Colonic mucosa (tissue), 4 donors: ENCODE measurements around the gene ABL2. TPM values are rescaled to one million over a fixed set of nuclear protein-coding genes. Genes with fewer than 3 reads are reported as not detected.

Experiments used
- DNase-seq: peaks from one replicate; pipeline ENCODE4 v3.0.0-alpha.2; 2020
- H3K27ac ChIP-seq: fragments of 200-600 bp; one replicate; pipeline ENCODE4 v1.8.0; 2021
- H3K27me3 ChIP-seq: fragments of 200-600 bp; one replicate; pipeline ENCODE4 v1.8.0; 2021
- H3K36me3 ChIP-seq: fragments of 200-600 bp; one replicate; pipeline ENCODE4 v1.8.0; 2021
- H3K4me1 ChIP-seq: fragments of 200-600 bp; one replicate; pipeline ENCODE4 v1.8.0; 2021; ENCODE audit warnings: mild to moderate bottlenecking
- H3K4me3 ChIP-seq: fragments of 200-600 bp; one replicate; pipeline ENCODE4 v1.8.0; 2021
- H3K9ac ChIP-seq, 2 donors: one replicate each; pipeline ENCODE4 v1.7.0; 2013; ENCODE audit warnings: control low read depth in 2 of 2, low read depth in 2 of 2, low read length in 2 of 2
- H3K9me3 ChIP-seq: fragments of 200-600 bp; one replicate; pipeline ENCODE4 v1.8.0; 2021
- intact Hi-C: fragments of 100-400 bp; cut with DNase I; formaldehyde crosslinking; loops from one replicate; pipeline ENCODE4 v1.14.1; 2022
- total RNA-seq, 2 donors: library from RNA; stranded (reverse); fragmentation: NEBNext Ultra II Directional in 1 of 2; extraction: Animal tissue kit (Norgen Biotek cat#: 25700) in 1 of 2; gene quantifications; one replicate each; pipeline ENCODE4 v1.2.1, GENCODE V29; 2021
- TF ChIP-seq, protein P1 (sequence below): fragments of 200-600 bp; IDR thresholded peaks from one replicate; pipeline ENCODE4 v1.8.0; 2022; ENCODE audit warnings: antibody characterized with exemption, mild to moderate bottlenecking
- donor health status: healthy.
- donor health status: DM: no; HTN: no; CAD: no.
- donor health status: DM: no; HTN: no; CAD: no.

ABL2 gene
- total RNA-seq, 2 donors from 2014 or later, result 9.1 to 12.8 TPM

DNA sequence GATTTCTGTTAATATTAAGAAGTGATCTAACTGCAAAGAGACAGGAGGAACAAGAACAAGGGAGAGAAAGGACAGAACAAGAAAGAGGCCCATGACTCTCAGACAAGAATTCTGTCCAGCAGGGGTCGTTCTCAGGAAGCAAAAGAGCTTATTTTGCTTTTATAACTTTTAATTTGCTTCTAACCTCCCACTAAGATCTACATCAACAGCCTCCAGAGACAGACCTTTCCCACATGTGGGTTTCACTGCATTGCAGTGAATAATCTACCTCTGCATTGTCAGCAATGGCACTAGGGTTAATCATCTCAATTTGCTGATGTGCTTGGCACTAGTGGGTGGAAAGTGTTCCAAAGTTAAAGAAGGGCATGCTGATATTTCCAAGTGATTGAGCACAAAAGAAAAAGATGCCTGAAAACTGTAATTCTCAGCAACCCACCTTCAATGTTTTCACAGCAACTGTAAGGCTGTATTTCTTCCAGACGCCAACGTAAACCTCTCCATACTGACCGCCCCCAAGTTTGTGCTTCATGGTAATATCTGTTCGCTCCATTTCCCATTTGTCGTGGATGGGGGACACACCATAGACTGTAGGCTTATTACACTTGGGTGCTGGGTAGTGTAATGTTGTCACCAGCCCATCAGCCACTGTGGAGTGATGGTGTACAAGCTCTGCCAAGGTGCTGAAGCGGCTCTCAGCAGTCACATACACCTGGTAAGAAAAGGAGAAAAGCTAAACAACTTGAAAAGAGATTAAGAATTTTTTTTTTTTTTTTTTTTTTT is 108.1 kb downstream of the ABL2 start:
- H3K4me1 ChIP-seq, result no peaks in the 10 kb centered on the region
- no peaks in the 10 kb centered on the region for H3K27me3 ChIP-seq
- TF ChIP-seq, protein P1, sequence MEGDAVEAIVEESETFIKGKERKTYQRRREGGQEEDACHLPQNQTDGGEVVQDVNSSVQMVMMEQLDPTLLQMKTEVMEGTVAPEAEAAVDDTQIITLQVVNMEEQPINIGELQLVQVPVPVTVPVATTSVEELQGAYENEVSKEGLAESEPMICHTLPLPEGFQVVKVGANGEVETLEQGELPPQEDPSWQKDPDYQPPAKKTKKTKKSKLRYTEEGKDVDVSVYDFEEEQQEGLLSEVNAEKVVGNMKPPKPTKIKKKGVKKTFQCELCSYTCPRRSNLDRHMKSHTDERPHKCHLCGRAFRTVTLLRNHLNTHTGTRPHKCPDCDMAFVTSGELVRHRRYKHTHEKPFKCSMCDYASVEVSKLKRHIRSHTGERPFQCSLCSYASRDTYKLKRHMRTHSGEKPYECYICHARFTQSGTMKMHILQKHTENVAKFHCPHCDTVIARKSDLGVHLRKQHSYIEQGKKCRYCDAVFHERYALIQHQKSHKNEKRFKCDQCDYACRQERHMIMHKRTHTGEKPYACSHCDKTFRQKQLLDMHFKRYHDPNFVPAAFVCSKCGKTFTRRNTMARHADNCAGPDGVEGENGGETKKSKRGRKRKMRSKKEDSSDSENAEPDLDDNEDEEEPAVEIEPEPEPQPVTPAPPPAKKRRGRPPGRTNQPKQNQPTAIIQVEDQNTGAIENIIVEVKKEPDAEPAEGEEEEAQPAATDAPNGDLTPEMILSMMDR, result peak; percentile 49
- H3K4me3 ChIP-seq, result no peak overlapping the region
- peak; percentile 66 for DNase-seq
- no peak overlapping the region for H3K9ac ChIP-seq
- H3K36me3 ChIP-seq, result no peaks in the 10 kb centered on the region
- H3K27ac ChIP-seq, result no peak overlapping the region
- H3K9me3 ChIP-seq, result no peaks in the 10 kb centered on the region
- intact Hi-C loops, result loop anchor here (5.0 to 10.0 kb wide), 2 partner anchors 71 to 183 kb away; no protein-coding TSS in a partner anchor

DNA sequence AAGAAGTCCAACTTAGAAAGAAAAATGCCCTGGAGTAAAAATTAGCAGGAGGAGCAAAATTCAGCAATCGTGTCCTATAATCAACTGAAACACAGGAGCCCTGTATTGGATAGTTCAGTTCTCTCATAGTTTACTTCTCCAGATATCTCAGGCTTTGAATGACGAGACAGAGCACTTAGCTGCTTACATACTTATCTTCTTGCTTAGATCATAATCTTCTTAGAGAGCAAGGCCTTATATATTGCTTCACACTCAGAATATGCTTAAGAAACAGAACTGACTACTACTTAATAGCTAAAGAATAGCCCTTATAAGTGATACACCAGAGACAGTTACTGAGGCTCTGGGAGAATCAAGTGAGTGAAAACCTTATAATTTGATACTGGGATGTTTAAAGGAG is 108.7 kb downstream of the ABL2 start:
- intact Hi-C loops, result loop anchor here (5.0 to 10.0 kb wide), 2 partner anchors 72 to 184 kb away; no protein-coding TSS in a partner anchor
- Histone ChIP-seq H3K36me3 (no peaks in the 10 kb centered on the region), H3K9me3 (no peaks in the 10 kb centered on the region), H3K9ac (no peak overlapping the region), H3K4me3 (no peak overlapping the region), H3K27ac (no peak overlapping the region), H3K27me3 (no peaks in the 10 kb centered on the region), H3K4me1 (no peaks in the 10 kb centered on the region)
- TF ChIP-seq, protein P1, result no peak
- DNase-seq, result no peak

- Histone ChIP-seq H3K9me3 (no peaks in the 10 kb centered on the region), H3K4me3 (no peak overlapping the region), H3K36me3 (no peaks in the 10 kb centered on the region), H3K4me1 (no peaks in the 10 kb centered on the region), H3K9ac (no peak overlapping the region), H3K27me3 (no peaks in the 10 kb centered on the region), H3K27ac (no peak overlapping the region)
- TF ChIP-seq, protein P1, result no peak
- intact Hi-C loops, result no loop called here
- DNase-seq, result no peak
These were observed 110.0 kb downstream of the ABL2 start for GRCh38 chr1:179119513-179119912.

- no peak for DNase-seq
- intact Hi-C loops, result no loop called here
- H3K36me3 ChIP-seq, result no peaks in the 10 kb centered on the region
- H3K9ac ChIP-seq, result no peak overlapping the region
- H3K4me1 ChIP-seq, result no peaks in the 10 kb centered on the region
- no peak overlapping the region for H3K27ac ChIP-seq
- no peaks in the 10 kb centered on the region for H3K27me3 ChIP-seq
- no peaks in the 10 kb centered on the region for H3K9me3 ChIP-seq
- no peak overlapping the region for H3K4me3 ChIP-seq
- TF ChIP-seq, protein P1, result no peak
These were observed 114.3 kb downstream of the ABL2 start for GRCh38 chr1:179115181-179115580.

DNA sequence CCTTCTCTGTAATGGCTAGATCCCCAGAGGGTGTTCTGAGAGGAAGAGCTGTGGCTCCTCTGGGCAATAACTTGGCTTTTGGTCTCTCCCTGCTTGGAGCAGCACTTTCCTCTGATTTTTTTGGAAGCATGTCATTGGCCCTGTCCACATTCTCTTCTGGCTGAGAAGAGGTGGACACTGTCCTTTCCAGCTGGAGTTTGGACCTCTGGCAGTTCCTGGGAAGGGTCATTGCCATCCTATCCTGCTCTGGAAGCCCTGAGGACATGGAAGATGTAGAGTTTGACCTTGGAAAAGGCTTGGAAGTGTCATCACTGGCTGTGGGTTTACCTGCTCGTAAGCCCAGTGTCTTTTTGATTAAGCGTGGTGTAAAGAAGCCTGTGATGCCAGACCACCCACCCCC is 120.8 kb downstream of the ABL2 start:
- H3K27ac ChIP-seq, result no peak overlapping the region
- H3K9me3 ChIP-seq, result no peaks in the 10 kb centered on the region
- TF ChIP-seq, protein P1, result no peak
- no peaks in the 10 kb centered on the region for H3K36me3 ChIP-seq
- no peak overlapping the region for H3K4me3 ChIP-seq
- DNase-seq, result no peak
- intact Hi-C loops, result no loop called here
- no peaks in the 10 kb centered on the region for H3K4me1 ChIP-seq
- no peaks in the 10 kb centered on the region for H3K27me3 ChIP-seq
- H3K9ac ChIP-seq, result no peak overlapping the region
